ENCODE results near the gene MX2.

DNA sequence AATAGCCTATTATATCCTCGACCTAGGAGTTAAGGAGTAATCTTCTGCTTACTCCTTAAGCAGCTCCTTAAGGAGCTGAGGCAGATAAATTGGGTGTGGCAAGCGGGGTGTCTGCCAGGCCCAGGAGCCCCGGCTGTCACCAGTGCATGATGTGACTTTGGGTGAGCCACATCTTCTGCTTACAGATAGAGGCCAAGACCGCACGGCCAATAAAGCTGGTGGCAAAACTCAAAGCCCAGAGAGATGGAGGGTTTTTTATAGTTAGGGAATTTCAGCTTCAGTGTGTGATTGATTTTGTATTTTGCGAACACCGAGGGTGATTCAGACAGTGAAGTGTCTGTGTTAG lies 9.8 kb downstream of the MX2 start:
- TF ChIP-seq, protein P1, sequence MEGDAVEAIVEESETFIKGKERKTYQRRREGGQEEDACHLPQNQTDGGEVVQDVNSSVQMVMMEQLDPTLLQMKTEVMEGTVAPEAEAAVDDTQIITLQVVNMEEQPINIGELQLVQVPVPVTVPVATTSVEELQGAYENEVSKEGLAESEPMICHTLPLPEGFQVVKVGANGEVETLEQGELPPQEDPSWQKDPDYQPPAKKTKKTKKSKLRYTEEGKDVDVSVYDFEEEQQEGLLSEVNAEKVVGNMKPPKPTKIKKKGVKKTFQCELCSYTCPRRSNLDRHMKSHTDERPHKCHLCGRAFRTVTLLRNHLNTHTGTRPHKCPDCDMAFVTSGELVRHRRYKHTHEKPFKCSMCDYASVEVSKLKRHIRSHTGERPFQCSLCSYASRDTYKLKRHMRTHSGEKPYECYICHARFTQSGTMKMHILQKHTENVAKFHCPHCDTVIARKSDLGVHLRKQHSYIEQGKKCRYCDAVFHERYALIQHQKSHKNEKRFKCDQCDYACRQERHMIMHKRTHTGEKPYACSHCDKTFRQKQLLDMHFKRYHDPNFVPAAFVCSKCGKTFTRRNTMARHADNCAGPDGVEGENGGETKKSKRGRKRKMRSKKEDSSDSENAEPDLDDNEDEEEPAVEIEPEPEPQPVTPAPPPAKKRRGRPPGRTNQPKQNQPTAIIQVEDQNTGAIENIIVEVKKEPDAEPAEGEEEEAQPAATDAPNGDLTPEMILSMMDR (IDR thresholded peaks at IDR 0.05; ENCODE audit: low read depth, low read length, poor library complexity, severe bottlenecking), result no peak
- TF ChIP-seq EZH2phosphoT487 (IDR thresholded peaks at IDR 0.05; ENCODE audit: borderline replicate concordance, low read length), result no peak

Data from DOHH2 (cell line).